ENCODE data around the gene NKD1.

The NKD1 gene

DNA sequence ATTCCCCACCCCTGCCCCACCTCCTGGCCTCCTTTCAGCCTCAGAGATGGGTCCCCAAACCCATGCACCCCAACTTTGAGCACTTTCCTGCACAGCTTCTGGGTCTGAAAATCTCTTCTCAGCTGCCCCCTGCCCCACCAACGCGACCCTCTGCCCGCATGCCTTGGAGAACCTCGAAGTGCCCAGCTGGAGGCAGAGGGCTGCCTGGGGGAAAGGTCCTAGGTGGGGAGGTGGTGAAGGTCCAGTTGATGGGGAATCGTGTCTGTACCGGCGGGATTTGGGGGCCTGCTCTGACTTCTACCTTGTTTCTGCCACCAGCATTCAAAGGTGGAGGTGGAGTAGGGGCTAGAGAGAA lies 1.3 kb downstream of the NKD1 start:
- Histone ChIP-seq H3K36me3 (ENCODE audit: insufficient read depth, low read length) (no peaks in the 10 kb centered on the region), H3K27me3 (ENCODE audit: insufficient read depth, low read length, poor library complexity, severe bottlenecking) (peaks cover 37% of the 10 kb centered on the region), H2AFZ (ENCODE audit: low read length) (no peak overlapping the region), H4K20me1 (ENCODE audit: insufficient read depth, low read length, poor library complexity, severe bottlenecking) (no peaks in the 10 kb centered on the region), H3K4me1 (ENCODE audit: insufficient read depth, low read length, poor library complexity, severe bottlenecking) (no peaks in the 10 kb centered on the region), H3K9ac (ENCODE audit: low read depth, low read length, poor library complexity, severe bottlenecking) (no peak overlapping the region), H3K4me2 (ENCODE audit: low read depth, low read length, poor library complexity, severe bottlenecking) (no peak overlapping the region), H3K9me3 (ENCODE audit: insufficient read depth, low read depth, low read length) (no peaks in the 10 kb centered on the region), H3K9me2 (replicated peaks; ENCODE audit: low read depth, low read length) (no peaks in the 10 kb centered on the region), H3K79me2 (ENCODE audit: insufficient read depth, low read length) (no peaks in the 10 kb centered on the region), H3F3A (ENCODE audit: low read depth) (no peaks in the 10 kb centered on the region), H3K4me3 (ENCODE audit: low read length, poor library complexity, severe bottlenecking) (no peak overlapping the region)
- TF ChIP-seq, protein P1, sequence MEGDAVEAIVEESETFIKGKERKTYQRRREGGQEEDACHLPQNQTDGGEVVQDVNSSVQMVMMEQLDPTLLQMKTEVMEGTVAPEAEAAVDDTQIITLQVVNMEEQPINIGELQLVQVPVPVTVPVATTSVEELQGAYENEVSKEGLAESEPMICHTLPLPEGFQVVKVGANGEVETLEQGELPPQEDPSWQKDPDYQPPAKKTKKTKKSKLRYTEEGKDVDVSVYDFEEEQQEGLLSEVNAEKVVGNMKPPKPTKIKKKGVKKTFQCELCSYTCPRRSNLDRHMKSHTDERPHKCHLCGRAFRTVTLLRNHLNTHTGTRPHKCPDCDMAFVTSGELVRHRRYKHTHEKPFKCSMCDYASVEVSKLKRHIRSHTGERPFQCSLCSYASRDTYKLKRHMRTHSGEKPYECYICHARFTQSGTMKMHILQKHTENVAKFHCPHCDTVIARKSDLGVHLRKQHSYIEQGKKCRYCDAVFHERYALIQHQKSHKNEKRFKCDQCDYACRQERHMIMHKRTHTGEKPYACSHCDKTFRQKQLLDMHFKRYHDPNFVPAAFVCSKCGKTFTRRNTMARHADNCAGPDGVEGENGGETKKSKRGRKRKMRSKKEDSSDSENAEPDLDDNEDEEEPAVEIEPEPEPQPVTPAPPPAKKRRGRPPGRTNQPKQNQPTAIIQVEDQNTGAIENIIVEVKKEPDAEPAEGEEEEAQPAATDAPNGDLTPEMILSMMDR (conservative IDR thresholded peaks at IDR 0.05; ENCODE audit: low read length): no peak
- TF ChIP-seq EZH2phosphoT487 (IDR thresholded peaks at IDR 0.05; ENCODE audit: borderline replicate concordance): no peak

- no peak overlapping the region for H3K4me2 ChIP-seq (ENCODE audit: low read depth, low read length, poor library complexity, severe bottlenecking)
- H4K20me1 ChIP-seq (ENCODE audit: insufficient read depth, low read length, poor library complexity, severe bottlenecking): no peaks in the 10 kb centered on the region
- no peak overlapping the region for H3K4me3 ChIP-seq (ENCODE audit: low read length, poor library complexity, severe bottlenecking)
- no peaks in the 10 kb centered on the region for H3K36me3 ChIP-seq (ENCODE audit: insufficient read depth, low read length)
- no peaks in the 10 kb centered on the region for H3F3A ChIP-seq (ENCODE audit: low read depth)
- no peaks in the 10 kb centered on the region for H3K4me1 ChIP-seq (ENCODE audit: insufficient read depth, low read length, poor library complexity, severe bottlenecking)
- H3K9me2 ChIP-seq (replicated peaks; ENCODE audit: low read depth, low read length): no peaks in the 10 kb centered on the region
- H3K27me3 ChIP-seq (ENCODE audit: insufficient read depth, low read length, poor library complexity, severe bottlenecking): peaks cover 32% of the 10 kb centered on the region
- H3K9me3 ChIP-seq (ENCODE audit: insufficient read depth, low read depth, low read length): no peaks in the 10 kb centered on the region
- H3K79me2 ChIP-seq (ENCODE audit: insufficient read depth, low read length): no peaks in the 10 kb centered on the region
- H3K9ac ChIP-seq (ENCODE audit: low read depth, low read length, poor library complexity, severe bottlenecking): no peak overlapping the region
- H2AFZ ChIP-seq (ENCODE audit: low read length): no peak overlapping the region
- no peak for TF ChIP-seq EZH2phosphoT487 (IDR thresholded peaks at IDR 0.05; ENCODE audit: borderline replicate concordance)
- TF ChIP-seq, protein P1 (conservative IDR thresholded peaks at IDR 0.05; ENCODE audit: low read length): no peak
These were observed 1.8 kb downstream of the NKD1 start for GRCh38 chr16:50550035-50550434.

DNA sequence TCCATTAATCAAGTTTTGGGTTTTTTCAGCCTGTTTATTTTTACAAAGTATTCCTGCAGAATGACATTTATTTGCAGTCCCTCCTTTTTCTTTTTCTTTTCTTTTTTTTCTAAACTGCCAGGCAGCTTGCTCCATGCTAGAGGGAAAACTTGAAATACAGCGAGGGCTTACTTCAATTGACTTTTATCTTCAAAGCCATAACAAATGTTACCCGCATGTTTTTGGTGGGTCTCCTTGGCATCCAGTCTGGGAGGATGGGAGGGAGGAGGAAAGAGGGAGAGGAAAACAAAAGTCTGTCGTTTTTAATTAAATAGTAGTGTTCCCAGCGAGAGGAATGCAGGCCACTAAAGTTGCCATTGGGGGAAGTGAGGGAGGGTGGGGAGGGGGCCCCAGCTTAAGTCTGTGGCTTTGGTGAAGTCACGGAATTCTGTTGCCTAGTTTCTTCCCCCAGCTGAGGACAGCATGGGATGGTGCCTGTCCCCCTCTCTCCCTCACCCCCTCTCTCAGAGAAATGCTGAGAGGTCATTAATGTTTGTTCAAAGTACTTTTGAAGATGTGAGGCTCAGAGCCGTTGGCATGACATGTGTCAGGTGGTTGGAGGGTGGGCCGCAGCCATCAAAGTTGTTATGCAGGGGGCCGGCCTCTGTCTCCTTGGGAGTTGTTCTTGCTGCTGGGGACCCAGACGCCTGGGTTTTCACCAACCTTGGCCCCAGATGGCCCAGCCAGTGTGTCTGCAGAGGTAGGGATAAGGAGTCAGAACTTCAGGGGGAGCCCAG lies 2.9 kb downstream of the NKD1 start:
- no peaks in the 10 kb centered on the region for H3F3A ChIP-seq (ENCODE audit: low read depth)
- no peak for TF ChIP-seq EZH2phosphoT487 (IDR thresholded peaks at IDR 0.05; ENCODE audit: borderline replicate concordance)
- TF ChIP-seq, protein P1 (conservative IDR thresholded peaks at IDR 0.05; ENCODE audit: low read length): no peak
- no peak overlapping the region for H3K9ac ChIP-seq (ENCODE audit: low read depth, low read length, poor library complexity, severe bottlenecking)
- no peaks in the 10 kb centered on the region for H3K36me3 ChIP-seq (ENCODE audit: insufficient read depth, low read length)
- no peaks in the 10 kb centered on the region for H3K79me2 ChIP-seq (ENCODE audit: insufficient read depth, low read length)
- no peaks in the 10 kb centered on the region for H4K20me1 ChIP-seq (ENCODE audit: insufficient read depth, low read length, poor library complexity, severe bottlenecking)
- H2AFZ ChIP-seq (ENCODE audit: low read length): no peak overlapping the region
- no peaks in the 10 kb centered on the region for H3K4me1 ChIP-seq (ENCODE audit: insufficient read depth, low read length, poor library complexity, severe bottlenecking)
- H3K4me2 ChIP-seq (ENCODE audit: low read depth, low read length, poor library complexity, severe bottlenecking): no peak overlapping the region
- H3K27me3 ChIP-seq (ENCODE audit: insufficient read depth, low read length, poor library complexity, severe bottlenecking): peaks cover 25% of the 10 kb centered on the region
- H3K4me3 ChIP-seq (ENCODE audit: low read length, poor library complexity, severe bottlenecking): no peak overlapping the region
- no peaks in the 10 kb centered on the region for H3K9me3 ChIP-seq (ENCODE audit: insufficient read depth, low read depth, low read length)
- H3K9me2 ChIP-seq (replicated peaks; ENCODE audit: low read depth, low read length): no peaks in the 10 kb centered on the region

Measured in Loucy (cell line).